Neuronal stem cell (in vitro differentiated cells): ENCODE results near the gene SVIL.
"Not testable (repeated sequence)": the region's sequence is repeated elsewhere in the genome, so short reads cannot be mapped to it uniquely, and the experiment has no call there.

Experiments
- DNase-seq: peaks from one replicate; pipeline ENCODE4 v3.0.0-alpha.2; 2013; ENCODE audit warnings: low spot score
- H2AFZ ChIP-seq: one replicate; pipeline ENCODE4 v1.6.1; 2013; ENCODE audit warnings: mild to moderate bottlenecking, low read length, inconsistent platforms
- H2AK5ac ChIP-seq: 2 replicates; pipeline ENCODE4 v1.6.1; 2013; ENCODE audit warnings: low read depth, mild to moderate bottlenecking, inconsistent platforms, low read length, moderate library complexity, mixed read lengths
- H2BK120ac ChIP-seq: 2 replicates; pipeline ENCODE4 v1.6.1; 2013; ENCODE audit warnings: low read depth, mild to moderate bottlenecking, inconsistent platforms, low read length, moderate library complexity, mixed read lengths
- H2BK12ac ChIP-seq: one replicate; pipeline ENCODE4 v1.6.1; 2013; ENCODE audit warnings: low read length, inconsistent platforms
- H2BK15ac ChIP-seq: 2 replicates; pipeline ENCODE4 v1.6.1; 2013; ENCODE audit warnings: mild to moderate bottlenecking, low read length, inconsistent platforms, mixed read lengths
- H2BK5ac ChIP-seq: one replicate; pipeline ENCODE4 v1.6.1; 2013; ENCODE audit warnings: inconsistent platforms, mild to moderate bottlenecking, low read length, moderate library complexity
- H3K14ac ChIP-seq: one replicate; pipeline ENCODE4 v1.6.1; 2013; ENCODE audit warnings: low read length, inconsistent platforms
- H3K18ac ChIP-seq: 2 replicates; pipeline ENCODE4 v1.6.1; 2013; ENCODE audit warnings: low read length, inconsistent platforms
- H3K23ac ChIP-seq: 2 replicates; pipeline ENCODE4 v1.6.1; 2013; ENCODE audit warnings: low read depth, mild to moderate bottlenecking, mixed read lengths, low read length, inconsistent platforms; ENCODE audit not compliant: poor library complexity
- H3K27ac ChIP-seq: replicated peaks from 3 replicates; pipeline ENCODE4 v1.5.1; 2013; ENCODE audit warnings: low read length, inconsistent platforms
- H3K27me3 ChIP-seq, 3 experiments: 2 replicates each; pipeline ENCODE4 v1.6.1; 2013; ENCODE audit warnings: low read length in 3 of 3, mild to moderate bottlenecking in 2 of 3, inconsistent platforms in 1 of 3, low read depth in 1 of 3, mixed read lengths in 1 of 3, moderate library complexity in 1 of 3; ENCODE audit not compliant: control insufficient read depth in 3 of 3, insufficient read depth in 3 of 3
- H3K36me3 ChIP-seq, 2 donors: replicated peaks in 1 of 2; 2 replicates each; pipeline ENCODE4 v1.6.1; 2013; ENCODE audit warnings: low read length in 2 of 2; ENCODE audit not compliant: control insufficient read depth in 2 of 2, insufficient read depth in 2 of 2
- H3K4ac ChIP-seq: 2 replicates; pipeline ENCODE4 v1.6.1; 2013; ENCODE audit warnings: inconsistent platforms, mild to moderate bottlenecking, low read length, moderate library complexity
- H3K4me1 ChIP-seq, 2 donors: 1 replicate in 1 of 2; 2 replicates in 1 of 2; pipeline ENCODE4 v1.6.1; 2013; ENCODE audit warnings: low read length in 2 of 2, low read depth in 1 of 2; ENCODE audit not compliant: control insufficient read depth in 2 of 2, insufficient read depth in 1 of 2
- H3K4me2 ChIP-seq: one replicate; pipeline ENCODE4 v1.6.1; 2013; ENCODE audit warnings: mild to moderate bottlenecking, low read length, inconsistent platforms; ENCODE audit not compliant: insufficient read depth, poor library complexity, severe bottlenecking
- H3K4me3 ChIP-seq, 2 donors: 2 replicates each; pipeline ENCODE4 v1.5.1; 2013; ENCODE audit warnings: low read length in 2 of 2, mild to moderate bottlenecking in 2 of 2, inconsistent platforms in 1 of 2, moderate library complexity in 1 of 2
- H3K79me1 ChIP-seq: one replicate; pipeline ENCODE4 v1.6.1; 2013; ENCODE audit warnings: low read depth, mild to moderate bottlenecking, inconsistent platforms, low read length, moderate library complexity
- H3K9ac ChIP-seq: one replicate; pipeline ENCODE4 v1.6.1; 2013; ENCODE audit warnings: mild to moderate bottlenecking, low read depth, low read length, inconsistent platforms; ENCODE audit not compliant: poor library complexity
- H3K9me3 ChIP-seq, 2 donors: replicated peaks in 1 of 2; 2 replicates each; pipeline versions ENCODE3 to v1.6.1; 2013; ENCODE audit warnings: low read length in 2 of 2, mild to moderate bottlenecking in 2 of 2, inconsistent platforms in 1 of 2, low read depth in 1 of 2, mixed read lengths in 1 of 2, moderate library complexity in 1 of 2; ENCODE audit not compliant: control insufficient read depth in 2 of 2, insufficient read depth in 1 of 2
- H4K8ac ChIP-seq: one replicate; pipeline ENCODE4 v1.6.1; 2013; ENCODE audit warnings: low read depth, mild to moderate bottlenecking, inconsistent platforms, low read length, moderate library complexity
- H4K91ac ChIP-seq: one replicate; pipeline ENCODE4 v1.6.1; 2013; ENCODE audit warnings: low read length, low read depth, mild to moderate bottlenecking, inconsistent platforms; ENCODE audit not compliant: poor library complexity
- WGBS, 2 donors: extraction: QIAGEN DNeasy Blood & Tissue Kit; methylation state at CpG; one replicate each; pipeline ENCODE4 v1.1.7; 2013; ENCODE audit warnings: missing lambda C conversion rate in 2 of 2, mixed read lengths in 1 of 2; ENCODE audit not compliant: insufficient read length in 2 of 2, insufficient replicate concordance in 1 of 2; ENCODE audit errors: extremely low coverage in 2 of 2; 5-methylcytosine and 5-hydroxymethylcytosine counted together

SVIL gene

DNA sequence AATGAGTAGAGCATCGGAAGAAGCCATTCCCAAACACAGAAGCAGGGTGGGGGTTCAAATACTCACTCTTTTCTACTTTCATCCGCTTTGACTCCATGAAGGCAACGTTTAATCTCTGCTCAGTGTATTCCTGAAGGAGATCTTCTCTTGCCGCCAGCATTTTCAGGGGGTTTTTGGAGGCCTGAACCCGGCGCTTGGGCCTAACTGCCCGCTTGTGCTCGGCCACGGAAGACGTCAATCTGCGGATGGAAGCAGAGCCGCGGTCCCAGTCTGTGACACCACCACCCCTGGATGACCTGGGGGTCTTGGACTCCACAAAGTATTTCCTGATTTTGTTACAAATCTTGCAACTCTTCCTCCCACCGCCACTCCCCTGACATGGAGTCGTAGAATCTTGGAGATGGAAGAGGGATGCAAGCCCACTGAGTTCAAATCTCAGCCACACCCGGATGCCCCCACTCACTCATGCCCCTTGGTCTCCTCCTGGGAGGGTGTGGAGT, 143.9 kb downstream of the SVIL start:
- not testable (repeated sequence) for H2AFZ ChIP-seq, H3K79me1 ChIP-seq, H2BK5ac ChIP-seq, H2BK12ac ChIP-seq, H3K9ac ChIP-seq, H3K14ac ChIP-seq, H4K8ac ChIP-seq, DNase-seq, H3K4ac ChIP-seq, H2BK120ac ChIP-seq, H2AK5ac ChIP-seq, H3K23ac ChIP-seq, H4K91ac ChIP-seq, H3K18ac ChIP-seq, H3K27me3 ChIP-seq, H3K9me3 ChIP-seq, H3K4me2 ChIP-seq, H3K4me3 ChIP-seq, H3K27ac ChIP-seq, H2BK15ac ChIP-seq, H3K4me1 ChIP-seq
- WGBS, 2 donors: no CpG with 5 or more reads among the region's 16 CpGs
- H3K36me3 ChIP-seq: peaks cover 32 to 66% of the 10 kb centered on the region in 2 donors

DNA sequence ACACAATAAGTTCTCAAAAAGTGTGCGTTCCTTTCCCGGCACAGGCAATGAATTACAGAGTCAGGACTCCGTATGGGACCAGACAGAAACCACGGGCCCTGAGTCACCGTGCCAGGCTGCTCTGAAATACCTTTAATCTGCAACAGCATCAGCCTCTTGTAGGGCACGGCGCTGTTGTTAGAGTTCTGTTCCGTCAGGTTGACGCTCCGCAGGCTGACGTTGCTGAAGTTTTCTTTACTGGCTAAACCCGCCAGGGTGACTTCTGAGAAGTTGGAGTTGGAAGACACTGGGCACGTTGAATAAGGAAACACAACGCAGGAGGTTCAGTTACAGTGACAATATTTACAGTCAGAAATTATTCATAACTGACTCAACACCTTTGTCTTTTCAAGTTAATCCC, 146.3 kb downstream of the SVIL start:
- not testable (repeated sequence) for H2BK5ac ChIP-seq, H4K91ac ChIP-seq, H3K27ac ChIP-seq, H4K8ac ChIP-seq, H3K4me2 ChIP-seq, H3K9ac ChIP-seq, H2AFZ ChIP-seq, H3K23ac ChIP-seq, H3K27me3 ChIP-seq, H2BK120ac ChIP-seq, H3K18ac ChIP-seq, H2AK5ac ChIP-seq, H3K9me3 ChIP-seq, H3K4me3 ChIP-seq, H2BK12ac ChIP-seq, H3K4ac ChIP-seq, H2BK15ac ChIP-seq, H3K4me1 ChIP-seq, H3K14ac ChIP-seq, H3K79me1 ChIP-seq, DNase-seq
- no CpG with 5 or more reads among the region's 14 CpGs for WGBS, 2 donors
- H3K36me3 ChIP-seq: peaks cover 27 to 58% of the 10 kb centered on the region in 2 donors

DNA sequence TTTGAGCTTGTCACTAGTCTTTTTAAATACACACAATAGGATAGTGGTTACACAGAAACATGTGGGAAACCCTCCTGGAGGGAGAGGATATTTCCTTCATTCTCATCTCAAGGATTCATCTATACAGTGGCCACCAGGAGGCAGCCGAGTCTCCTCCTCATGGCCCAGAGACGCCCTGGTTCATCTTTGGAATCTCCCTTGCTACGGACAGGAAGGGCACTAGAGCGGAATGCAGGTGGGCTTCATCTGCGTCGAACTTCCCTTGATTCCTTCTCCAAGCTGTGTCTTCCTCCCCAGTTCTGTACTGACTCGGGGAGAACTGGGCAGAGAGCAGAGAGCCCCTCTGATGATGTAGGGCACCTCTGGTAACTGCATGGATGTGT, 146.9 kb downstream of the SVIL start:
- not testable (repeated sequence) for H3K23ac ChIP-seq, H2BK12ac ChIP-seq, H3K9me3 ChIP-seq, H3K14ac ChIP-seq, H4K91ac ChIP-seq, H3K4ac ChIP-seq, H3K27ac ChIP-seq, H2AFZ ChIP-seq, H2BK15ac ChIP-seq, H2BK5ac ChIP-seq, H3K4me2 ChIP-seq, DNase-seq, H2BK120ac ChIP-seq, H2AK5ac ChIP-seq, H3K9ac ChIP-seq, H3K27me3 ChIP-seq, H3K4me3 ChIP-seq, H3K79me1 ChIP-seq, H4K8ac ChIP-seq, H3K18ac ChIP-seq
- WGBS, 2 donors: no CpG with 5 or more reads among the region's 7 CpGs
- Histone ChIP-seq H3K36me3 (peaks cover 22 to 53% of the 10 kb centered on the region in 2 donors), H3K4me1 (peaks cover 0 to 12% of the 10 kb centered on the region in 2 donors)

DNA sequence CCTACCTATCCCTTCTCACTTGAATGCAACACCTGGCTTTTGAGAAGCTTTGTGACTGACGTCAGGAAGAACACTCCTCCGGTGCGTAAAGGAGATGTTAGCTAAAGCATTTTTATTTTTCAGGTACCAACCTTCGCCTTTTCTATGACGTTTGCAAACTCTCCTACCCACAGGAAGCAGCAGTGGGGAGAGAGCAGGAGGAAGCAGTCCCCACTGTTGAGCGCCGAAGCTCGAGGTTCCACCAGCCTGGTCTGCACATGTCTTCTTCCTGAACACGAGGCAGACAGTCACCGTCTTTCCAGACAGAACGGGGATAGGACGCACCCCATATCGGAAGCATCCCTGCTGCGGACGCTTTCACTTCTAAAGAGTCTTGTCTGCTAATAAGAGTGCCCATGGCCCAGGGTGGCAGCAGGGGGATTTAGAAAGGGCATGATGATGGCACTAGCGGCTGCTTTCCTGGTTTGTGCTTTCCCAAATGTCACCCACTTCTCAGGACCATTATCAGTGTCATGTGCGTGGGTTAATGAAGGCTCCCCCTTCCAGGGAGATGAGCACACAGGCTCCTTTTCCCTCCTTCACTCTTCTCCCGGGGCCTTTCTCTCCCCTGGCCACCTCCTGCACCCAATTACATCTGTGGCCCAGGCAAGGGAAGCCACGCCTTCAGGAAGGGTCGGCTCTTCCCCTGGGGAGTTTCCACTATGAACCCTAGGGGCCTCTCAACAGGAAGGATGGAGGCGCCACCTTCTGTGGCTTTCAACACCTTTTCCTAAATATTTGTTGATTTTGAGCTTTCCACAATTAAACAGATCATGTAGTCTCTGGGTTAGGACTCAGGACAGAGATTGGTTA, 147.5 kb downstream of the SVIL start:
- H2BK12ac ChIP-seq, DNase-seq, H3K14ac ChIP-seq, H3K18ac ChIP-seq, H2BK5ac ChIP-seq, H3K9ac ChIP-seq, H2BK15ac ChIP-seq, H3K79me1 ChIP-seq, H4K91ac ChIP-seq, H3K27me3 ChIP-seq, H3K4me2 ChIP-seq, H3K27ac ChIP-seq, H2AFZ ChIP-seq, H2AK5ac ChIP-seq, H3K4me3 ChIP-seq, H3K23ac ChIP-seq, H2BK120ac ChIP-seq, H3K9me3 ChIP-seq, H4K8ac ChIP-seq, H3K4ac ChIP-seq: not testable (repeated sequence)
- H3K36me3 ChIP-seq: peaks cover 21 to 47% of the 10 kb centered on the region in 2 donors
- H3K4me1 ChIP-seq: peaks cover 0 to 16% of the 10 kb centered on the region in 2 donors
- no CpG with 5 or more reads among the region's 21 CpGs for WGBS, 2 donors
